Left ventricle myocardium inferior (tissue), 1 donor: ENCODE measurements around the gene ADCK2. TPM values are rescaled to one million over a fixed set of nuclear protein-coding genes. Genes with fewer than 3 reads are reported as not detected.
"Not testable (repeated sequence)": the region's sequence is repeated elsewhere in the genome, so short reads cannot be mapped to it uniquely, and the experiment has no call there.

Source experiments
- DNase-seq: peaks from one replicate; pipeline ENCODE4 v3.0.0-alpha.2; 2020
- H3K27ac ChIP-seq: fragments of 200-600 bp; replicated peaks from 2 replicates; pipeline ENCODE4 v1.8.0; 2021
- H3K27me3 ChIP-seq: fragments of 200-600 bp; 2 replicates; pipeline ENCODE4 v1.8.0; 2021; ENCODE audit warnings: low read depth
- H3K36me3 ChIP-seq: fragments of 200-600 bp; 2 replicates; pipeline ENCODE4 v1.8.0; 2021
- H3K4me1 ChIP-seq: fragments of 200-600 bp; 2 replicates; pipeline ENCODE4 v1.8.0; 2021
- H3K4me3 ChIP-seq: fragments of 200-600 bp; 2 replicates; pipeline ENCODE4 v1.8.0; 2021; ENCODE audit warnings: mild to moderate bottlenecking, moderate library complexity
- H3K9me3 ChIP-seq: fragments of 200-600 bp; replicated peaks from 2 replicates; pipeline ENCODE4 v1.8.0; 2021
- intact Hi-C: fragments of 100-400 bp; cut with micrococcal nuclease; formaldehyde crosslinking; loops from one replicate; pipeline ENCODE4 v1.11.0; 2022
- total RNA-seq: library from RNA; stranded (reverse); fragmentation: NEBNext Ultra II Directional; extraction: Animal tissue kit (Norgen Biotek cat#: 25700); gene quantifications from one replicate; pipeline ENCODE4 v1.2.1, GENCODE V29; 2021
- TF ChIP-seq, protein P1 (sequence below): fragments of 200-600 bp; IDR thresholded peaks from 2 replicates; pipeline ENCODE4 v1.8.0; 2021; ENCODE audit warnings: antibody characterized with exemption, mild to moderate bottlenecking, borderline replicate concordance
- donor health status: DM: no; HTN: yes; CAD: no; lungs with severe emphysema.

The ADCK2 gene
- total RNA-seq, 1 donor from 2014 or later, result 8.5 TPM

DNA sequence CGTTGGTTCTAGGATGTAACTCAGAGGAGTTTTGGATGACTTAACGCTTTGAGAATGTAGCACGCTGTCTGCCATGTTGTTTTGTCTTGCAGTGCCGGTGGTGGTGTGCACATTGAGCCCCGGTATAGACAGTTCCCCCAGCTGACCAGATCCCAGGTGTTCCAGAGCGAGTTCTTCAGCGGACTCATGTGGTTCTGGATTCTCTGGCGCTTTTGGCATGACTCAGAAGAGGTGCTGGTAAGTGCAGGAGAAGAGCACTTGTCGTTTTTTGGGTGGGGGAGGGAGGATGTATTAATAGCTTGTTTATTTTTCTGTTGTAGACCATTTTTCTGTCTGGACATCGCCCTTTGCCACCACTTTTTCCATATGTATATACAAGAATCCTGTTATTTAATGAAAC, 30.0 kb downstream of the ADCK2 start:
- Histone ChIP-seq H3K27me3 (no peaks in the 10 kb centered on the region), H3K9me3 (no peaks in the 10 kb centered on the region), H3K4me1 (peaks cover 21% of the 10 kb centered on the region), H3K4me3 (no peak overlapping the region), H3K27ac (no peak overlapping the region), H3K36me3 (peaks cover 50% of the 10 kb centered on the region)
- intact Hi-C loops, result no loop called here
- DNase-seq, result no peak
- TF ChIP-seq, protein P1, sequence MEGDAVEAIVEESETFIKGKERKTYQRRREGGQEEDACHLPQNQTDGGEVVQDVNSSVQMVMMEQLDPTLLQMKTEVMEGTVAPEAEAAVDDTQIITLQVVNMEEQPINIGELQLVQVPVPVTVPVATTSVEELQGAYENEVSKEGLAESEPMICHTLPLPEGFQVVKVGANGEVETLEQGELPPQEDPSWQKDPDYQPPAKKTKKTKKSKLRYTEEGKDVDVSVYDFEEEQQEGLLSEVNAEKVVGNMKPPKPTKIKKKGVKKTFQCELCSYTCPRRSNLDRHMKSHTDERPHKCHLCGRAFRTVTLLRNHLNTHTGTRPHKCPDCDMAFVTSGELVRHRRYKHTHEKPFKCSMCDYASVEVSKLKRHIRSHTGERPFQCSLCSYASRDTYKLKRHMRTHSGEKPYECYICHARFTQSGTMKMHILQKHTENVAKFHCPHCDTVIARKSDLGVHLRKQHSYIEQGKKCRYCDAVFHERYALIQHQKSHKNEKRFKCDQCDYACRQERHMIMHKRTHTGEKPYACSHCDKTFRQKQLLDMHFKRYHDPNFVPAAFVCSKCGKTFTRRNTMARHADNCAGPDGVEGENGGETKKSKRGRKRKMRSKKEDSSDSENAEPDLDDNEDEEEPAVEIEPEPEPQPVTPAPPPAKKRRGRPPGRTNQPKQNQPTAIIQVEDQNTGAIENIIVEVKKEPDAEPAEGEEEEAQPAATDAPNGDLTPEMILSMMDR, result no peak

GRCh38 chr7:140704205-140704604, 31.5 kb downstream of the ADCK2 start:
- H3K27ac ChIP-seq, result no peak overlapping the region
- H3K4me3 ChIP-seq, result no peak overlapping the region
- TF ChIP-seq, protein P1, result no peak
- DNase-seq, result no peak
- H3K4me1 ChIP-seq, result peaks cover 7% of the 10 kb centered on the region
- peaks cover 52% of the 10 kb centered on the region for H3K36me3 ChIP-seq
- no peaks in the 10 kb centered on the region for H3K27me3 ChIP-seq
- intact Hi-C loops, result no loop called here
- no peaks in the 10 kb centered on the region for H3K9me3 ChIP-seq

DNA sequence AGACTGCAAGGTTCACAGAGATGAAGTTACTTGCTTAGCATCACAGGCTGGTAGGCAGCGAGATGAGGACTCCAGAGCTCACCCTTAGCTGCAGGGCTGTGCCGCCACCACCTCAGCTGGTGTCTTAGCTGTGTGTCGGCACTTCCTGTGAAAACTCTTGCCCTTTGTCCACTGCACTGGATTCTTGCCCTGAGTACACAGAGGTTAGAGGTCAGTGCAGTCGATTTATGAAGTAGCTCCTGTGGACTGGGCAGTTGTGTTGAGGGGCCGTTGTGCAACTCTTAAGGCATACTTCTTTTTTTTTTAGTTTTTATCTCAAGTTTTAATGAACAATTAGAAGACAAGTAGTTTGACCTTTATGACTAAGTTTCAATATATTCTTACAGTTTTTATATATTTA, 34.4 kb downstream of the ADCK2 start:
- no peak overlapping the region for H3K4me3 ChIP-seq
- H3K4me1 ChIP-seq, result peaks cover 4% of the 10 kb centered on the region
- no peaks in the 10 kb centered on the region for H3K27me3 ChIP-seq
- peaks cover 52% of the 10 kb centered on the region for H3K36me3 ChIP-seq
- no peak overlapping the region for H3K27ac ChIP-seq
- TF ChIP-seq, protein P1, result no peak
- no peaks in the 10 kb centered on the region for H3K9me3 ChIP-seq
- intact Hi-C loops, result no loop called here
- no peak for DNase-seq

DNA sequence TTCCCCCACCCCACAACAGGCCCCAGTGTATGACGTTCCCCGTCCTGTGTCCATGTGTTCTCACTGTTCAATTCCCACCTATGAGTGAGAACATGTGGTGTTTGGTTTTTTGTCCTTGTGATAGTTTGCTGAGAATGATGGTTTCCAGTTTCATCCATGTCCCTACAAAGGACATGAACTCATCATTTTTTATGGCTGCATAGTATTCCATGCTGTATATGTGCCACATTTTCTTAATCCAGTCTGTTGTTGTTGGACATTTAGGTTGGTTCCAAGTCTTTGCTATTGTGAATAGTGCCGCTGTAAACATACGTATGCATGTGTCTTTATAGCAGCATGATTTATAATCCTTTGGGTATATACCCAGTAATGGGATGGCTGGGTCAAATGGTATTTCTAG, 36.0 kb downstream of the ADCK2 start:
- H3K4me3 ChIP-seq, H3K9me3 ChIP-seq, H3K4me1 ChIP-seq, intact Hi-C loops, H3K27ac ChIP-seq, DNase-seq, H3K27me3 ChIP-seq: not testable (repeated sequence)
- peaks cover 40% of the 10 kb centered on the region for H3K36me3 ChIP-seq

DNA sequence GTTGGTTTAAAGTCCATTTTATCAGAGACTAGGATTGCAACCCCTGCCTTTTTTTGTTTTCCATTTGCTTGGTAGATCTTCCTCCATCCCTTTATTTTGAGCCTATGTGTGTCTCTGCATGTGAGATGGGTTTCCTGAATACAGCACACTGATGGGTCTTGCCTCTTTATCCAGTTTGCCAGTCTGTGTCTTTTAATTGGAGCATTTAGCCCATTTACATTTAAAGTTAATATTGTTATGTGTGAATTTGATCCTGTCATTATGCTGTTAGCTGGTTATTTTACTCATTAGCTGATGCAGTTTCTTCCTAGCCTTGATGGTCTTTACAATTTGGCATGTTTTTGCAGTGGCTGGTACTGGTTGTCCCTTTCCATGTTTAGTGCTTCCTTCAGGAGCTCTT, 39.6 kb downstream of the ADCK2 start:
- H3K9me3 ChIP-seq, result not testable (repeated sequence)

DNA sequence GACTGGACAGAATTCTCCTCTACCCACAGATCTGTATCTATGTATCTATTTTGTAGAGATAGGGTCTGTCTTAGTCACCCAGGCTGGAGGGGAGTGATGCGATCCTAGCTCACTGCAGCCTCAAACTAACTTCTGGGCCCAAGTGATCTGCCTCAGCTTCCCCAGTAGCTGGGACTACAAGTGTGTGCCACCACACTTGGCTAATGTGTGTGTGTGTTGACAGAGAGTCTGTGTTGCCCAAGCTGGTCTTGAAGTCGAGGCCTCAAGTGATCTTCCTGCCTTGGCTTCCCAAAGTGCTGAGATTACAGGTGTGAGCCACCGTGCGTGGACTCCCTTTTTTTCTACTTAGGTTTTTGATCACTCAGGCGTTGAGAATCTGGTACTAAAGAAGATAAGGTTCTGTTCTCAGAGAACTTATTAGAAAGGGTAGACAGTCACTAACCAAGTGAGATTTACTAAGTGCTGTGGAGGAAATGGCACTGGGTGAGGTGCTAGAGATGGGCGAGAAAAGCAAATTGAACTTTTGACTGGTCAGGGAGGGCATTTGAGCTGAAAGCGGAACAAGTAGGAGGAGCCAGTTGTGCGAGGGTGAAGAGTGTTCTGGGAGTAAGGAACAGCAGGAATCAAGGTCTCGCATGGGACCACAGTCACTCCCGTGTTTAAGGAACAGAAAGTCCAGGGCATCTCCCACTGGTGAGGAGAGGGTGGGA, 41.7 kb downstream of the ADCK2 start:
- Histone ChIP-seq H3K4me1 (no peaks in the 10 kb centered on the region), H3K36me3 (no peaks in the 10 kb centered on the region), H3K9me3 (no peaks in the 10 kb centered on the region), H3K27ac (no peak overlapping the region), H3K4me3 (no peak overlapping the region), H3K27me3 (no peaks in the 10 kb centered on the region)
- DNase-seq, result no peak
- TF ChIP-seq, protein P1, result no peak
- intact Hi-C loops, result no loop called here

More for the DNA sequence above, 39.6 kb downstream of the ADCK2 start:
- H3K27me3 ChIP-seq, H3K4me1 ChIP-seq, H3K27ac ChIP-seq, intact Hi-C loops, H3K4me3 ChIP-seq, DNase-seq, H3K36me3 ChIP-seq: not testable (repeated sequence)
